Gastroesophageal sphincter (tissue), 4 donors: ENCODE results near the gene NEO1. TPM values are rescaled to one million over a fixed set of nuclear protein-coding genes. Genes with fewer than 3 reads are reported as not detected.

Source experiments
- ATAC-seq: fragments of 150-250 bp; one replicate; pipeline ENCODE4 v1.9.1; 2016; ENCODE audit warnings: mild to moderate bottlenecking, moderate library complexity
- H3K27ac ChIP-seq, 4 donors: fragments of 200-600 bp; sonication (generic) in 3 of 4; 1 replicate in 3 of 4; 2 replicates in 1 of 4; pipeline ENCODE4 v1.5.1; 2016 to 2019
- H3K27me3 ChIP-seq: fragments of 200-600 bp; sonication (generic); one replicate; pipeline ENCODE4 v1.5.1; 2019
- H3K36me3 ChIP-seq, 2 donors: fragments of 200-600 bp; sonication (generic); one replicate each; pipeline ENCODE4 v1.5.1; 2019; ENCODE audit warnings: control low read depth in 1 of 2
- H3K4me1 ChIP-seq, 3 donors: fragments of 200-600 bp; sonication (generic); 1 replicate in 2 of 3; 2 replicates in 1 of 3; pipeline ENCODE4 v1.5.1; 2016 to 2019; ENCODE audit warnings: control low read depth in 2 of 3
- H3K4me3 ChIP-seq, 2 donors: fragments of 200-600 bp; sonication (generic); one replicate each; pipeline ENCODE4 v1.5.1; 2019; ENCODE audit warnings: mild to moderate bottlenecking in 1 of 2, moderate library complexity in 1 of 2
- H3K9me3 ChIP-seq, 3 donors: fragments of 200-600 bp; sonication (generic); one replicate each; pipeline ENCODE4 v1.5.1; 2017 to 2019; ENCODE audit warnings: control low read depth in 2 of 3
- EP300 ChIP-seq: sonication (generic); formaldehyde crosslinking; IDR thresholded peaks from one replicate; pipeline ENCODE4 v1.6.1; 2017; ENCODE audit warnings: antibody characterized with exemption, mild to moderate bottlenecking
- POLR2A ChIP-seq, 2 donors: fragments of 450-650 bp; IDR thresholded peaks; one replicate each; pipeline ENCODE4 v1.6.1; 2017; ENCODE audit warnings: antibody characterized with exemption in 2 of 2, mild to moderate bottlenecking in 2 of 2, moderate library complexity in 1 of 2
- POLR2AphosphoS5 ChIP-seq: sonication (generic); formaldehyde crosslinking; IDR thresholded peaks from one replicate; pipeline ENCODE4 v1.6.1; 2017; ENCODE audit warnings: antibody characterized with exemption
- WGBS, 2 donors: methylation state at CpG; one replicate each; pipeline ENCODE4 v1.1.5; 2018; ENCODE audit warnings: low coverage in 1 of 2; 5-methylcytosine and 5-hydroxymethylcytosine counted together
- total RNA-seq, 4 donors: library from RNA; depleted of rRNA; stranded (reverse); fragments of >200 nt; gene quantifications; one replicate each; pipeline ENCODE4 v1.1.0, GENCODE V29; 2016
- TF ChIP-seq, protein P1 (sequence below), 4 experiments: fragments of 200-600 bp in 2 of 4; fragments of 450-650 bp in 2 of 4; sonication (generic) in 1 of 4; IDR thresholded peaks; one replicate each; pipeline ENCODE4 v1.5.1; 2017 to 2019; ENCODE audit warnings: antibody characterized with exemption in 4 of 4, mild to moderate bottlenecking in 2 of 4, moderate library complexity in 2 of 4

Gene NEO1
- total RNA-seq, 4 donors from 2014 or later = 28.3 to 61.7 (median 36.1) TPM

DNA sequence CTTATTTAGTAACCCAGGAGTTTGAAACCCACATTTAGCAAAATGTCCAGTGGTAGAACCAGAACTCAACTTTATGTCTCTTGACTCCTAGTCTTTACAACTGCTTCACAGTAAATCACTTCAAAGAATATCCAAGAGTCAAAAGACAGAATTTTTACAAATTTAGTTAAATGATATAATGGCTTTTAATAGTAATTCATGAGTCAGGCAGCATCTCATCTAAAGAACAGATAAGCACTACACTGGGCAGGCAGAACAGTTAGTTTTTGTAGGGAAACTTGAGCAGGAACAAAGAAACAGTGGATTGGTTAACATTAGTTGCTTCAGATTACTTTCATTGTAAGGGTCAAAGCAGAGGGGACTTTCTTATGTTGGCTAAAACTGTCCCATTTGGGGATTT lies 120.2 kb downstream of the NEO1 start:
- H3K27ac ChIP-seq = no peak overlapping the region
- no peak overlapping the region for H3K4me3 ChIP-seq
- TF ChIP-seq POLR2A (IDR thresholded peaks at IDR 0.05) (no peak), EP300 (no peak), POLR2AphosphoS5 (no peak)
- TF ChIP-seq, protein P1, sequence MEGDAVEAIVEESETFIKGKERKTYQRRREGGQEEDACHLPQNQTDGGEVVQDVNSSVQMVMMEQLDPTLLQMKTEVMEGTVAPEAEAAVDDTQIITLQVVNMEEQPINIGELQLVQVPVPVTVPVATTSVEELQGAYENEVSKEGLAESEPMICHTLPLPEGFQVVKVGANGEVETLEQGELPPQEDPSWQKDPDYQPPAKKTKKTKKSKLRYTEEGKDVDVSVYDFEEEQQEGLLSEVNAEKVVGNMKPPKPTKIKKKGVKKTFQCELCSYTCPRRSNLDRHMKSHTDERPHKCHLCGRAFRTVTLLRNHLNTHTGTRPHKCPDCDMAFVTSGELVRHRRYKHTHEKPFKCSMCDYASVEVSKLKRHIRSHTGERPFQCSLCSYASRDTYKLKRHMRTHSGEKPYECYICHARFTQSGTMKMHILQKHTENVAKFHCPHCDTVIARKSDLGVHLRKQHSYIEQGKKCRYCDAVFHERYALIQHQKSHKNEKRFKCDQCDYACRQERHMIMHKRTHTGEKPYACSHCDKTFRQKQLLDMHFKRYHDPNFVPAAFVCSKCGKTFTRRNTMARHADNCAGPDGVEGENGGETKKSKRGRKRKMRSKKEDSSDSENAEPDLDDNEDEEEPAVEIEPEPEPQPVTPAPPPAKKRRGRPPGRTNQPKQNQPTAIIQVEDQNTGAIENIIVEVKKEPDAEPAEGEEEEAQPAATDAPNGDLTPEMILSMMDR (IDR thresholded peaks at IDR 0.05) = no peak
- ATAC-seq = no peak
- H3K27me3 ChIP-seq = no peaks in the 10 kb centered on the region
- no peaks in the 10 kb centered on the region for H3K9me3 ChIP-seq
- H3K36me3 ChIP-seq = peaks cover 0 to 8% of the 10 kb centered on the region in 2 donors
- no peaks in the 10 kb centered on the region for H3K4me1 ChIP-seq

DNA sequence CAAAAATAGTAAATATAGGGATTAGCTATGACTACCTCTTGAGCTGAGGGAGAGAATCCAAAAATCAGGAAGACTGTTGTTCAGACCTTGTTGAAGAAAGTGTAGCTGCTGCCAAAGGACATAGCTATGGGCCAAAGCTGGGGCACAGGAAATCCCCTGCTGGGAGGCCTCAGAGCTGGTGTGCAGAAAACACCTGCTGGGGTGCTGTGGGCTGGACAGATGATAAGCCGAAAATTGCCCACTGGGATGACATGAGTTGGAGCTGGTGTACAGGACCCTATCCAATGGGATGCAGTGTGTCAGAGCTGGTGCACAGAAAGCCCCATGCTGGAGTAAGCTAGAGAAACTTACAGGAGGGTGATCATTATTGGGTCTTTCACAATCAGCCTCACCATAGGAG lies 121.9 kb downstream of the NEO1 start:
- no peak for ATAC-seq
- TF ChIP-seq, protein P1 (IDR thresholded peaks at IDR 0.05) = no peak
- TF ChIP-seq EP300 = no peak
- TF ChIP-seq POLR2AphosphoS5 = no peak
- TF ChIP-seq POLR2A (IDR thresholded peaks at IDR 0.05) = no peak
- Histone ChIP-seq H3K36me3 (peaks cover 0 to 21% of the 10 kb centered on the region in 2 donors), H3K27ac (no peak overlapping the region), H3K27me3 (no peaks in the 10 kb centered on the region), H3K4me1 (no peaks in the 10 kb centered on the region), H3K4me3 (no peak overlapping the region), H3K9me3 (no peaks in the 10 kb centered on the region)
- no CpG with 5 or more reads among the region's 1 CpG for WGBS, 2 donors

GRCh38 chr15:73175382-73175781 lies 123.1 kb downstream of the NEO1 start:
- H3K27me3 ChIP-seq = no peaks in the 10 kb centered on the region
- 75 to 80% methylated on average over 3 of the region's 3 CpGs for WGBS, 2 donors
- no peak overlapping the region for H3K4me3 ChIP-seq
- no peaks in the 10 kb centered on the region for H3K4me1 ChIP-seq
- H3K9me3 ChIP-seq = no peaks in the 10 kb centered on the region
- TF ChIP-seq, protein P1 (IDR thresholded peaks at IDR 0.05) = no peak
- TF ChIP-seq EP300 (no peak), POLR2A (IDR thresholded peaks at IDR 0.05) (no peak), POLR2AphosphoS5 (no peak)
- no peak overlapping the region for H3K27ac ChIP-seq
- no peak for ATAC-seq
- H3K36me3 ChIP-seq = peaks cover 0 to 21% of the 10 kb centered on the region in 2 donors

DNA sequence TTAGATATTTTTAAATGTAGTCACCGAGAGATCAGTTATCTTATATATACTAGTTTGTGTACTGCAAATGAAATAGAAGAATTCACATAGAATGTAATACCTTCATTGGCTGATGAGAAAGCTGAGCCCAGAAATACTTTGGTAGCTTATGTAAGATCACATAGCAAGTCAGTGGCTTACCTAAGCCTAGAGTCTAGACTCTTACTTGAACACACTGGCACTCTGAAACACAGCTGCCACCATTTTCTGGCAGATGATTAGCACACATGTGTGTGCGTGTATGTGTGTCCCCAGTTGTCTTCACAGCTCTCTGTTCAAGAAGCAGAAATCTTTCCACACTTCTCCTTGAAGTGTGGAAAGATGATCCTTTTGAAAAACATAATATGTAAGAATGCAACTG lies 124.3 kb downstream of the NEO1 start:
- 85 to 93% methylated on average over 2 of the region's 2 CpGs for WGBS, 2 donors
- H3K4me3 ChIP-seq = no peak overlapping the region
- ATAC-seq = no peak

GRCh38 chr15:73183071-73183470 lies 130.8 kb downstream of the NEO1 start:
- Histone ChIP-seq H3K9me3 (no peaks in the 10 kb centered on the region), H3K27me3 (no peaks in the 10 kb centered on the region), H3K36me3 (peaks cover 0 to 41% of the 10 kb centered on the region in 2 donors), H3K4me3 (no peak overlapping the region), H3K27ac (no peak overlapping the region), H3K4me1 (no peaks in the 10 kb centered on the region)
- WGBS, 2 donors = 83 to 87% methylated on average over 1 to 3 of the region's 3 CpGs
- no peak for ATAC-seq
- TF ChIP-seq POLR2AphosphoS5 = no peak
- TF ChIP-seq, protein P1 (IDR thresholded peaks at IDR 0.05) = no peak
- no peak for TF ChIP-seq POLR2A (IDR thresholded peaks at IDR 0.05)
- TF ChIP-seq EP300 = no peak

More for the DNA sequence above, 124.3 kb downstream of the NEO1 start:
- peaks cover 0 to 26% of the 10 kb centered on the region in 2 donors for H3K36me3 ChIP-seq
- no peak for TF ChIP-seq POLR2AphosphoS5
- TF ChIP-seq POLR2A (IDR thresholded peaks at IDR 0.05) = no peak
- TF ChIP-seq EP300 = no peak
- TF ChIP-seq, protein P1 (IDR thresholded peaks at IDR 0.05) = no peak
- H3K4me1 ChIP-seq = no peaks in the 10 kb centered on the region
- H3K27me3 ChIP-seq = no peaks in the 10 kb centered on the region
- no peaks in the 10 kb centered on the region for H3K9me3 ChIP-seq
- H3K27ac ChIP-seq = no peak overlapping the region
